HepG2 (cell line): ENCODE data around the gene OSBPL10.

Experiments
- ATF1 ChIP-seq: IDR thresholded peaks from 2 replicates; pipeline ENCODE4 v1.6.1; 2016; ENCODE audit warnings: mild to moderate bottlenecking, control low read depth
- HCFC1 ChIP-seq: fragments of 150-350 bp; IDR thresholded peaks from 2 replicates; pipeline ENCODE4 v1.6.1; 2014; ENCODE audit warnings: low read depth, low read length
- ZKSCAN8 ChIP-seq: IDR thresholded peaks from 2 replicates; pipeline ENCODE4 v1.6.1; 2016; ENCODE audit warnings: borderline replicate concordance, missing genetic modification reagents, missing compliant biosample characterization
- ZNF570 ChIP-seq: sonication (generic); formaldehyde crosslinking; IDR thresholded peaks from 2 replicates; pipeline ENCODE4 v1.4.0; 2020; ENCODE audit warnings: mild to moderate bottlenecking, missing genetic modification reagents, borderline replicate concordance

- TF ChIP-seq ZNF570 (CRISPR knock-in tag) (no peak), ZKSCAN8 (CRISPR knock-in tag) (no peak), HCFC1 (no peak), ATF1 (CRISPR knock-in tag) (no peak)
Measured at GRCh38 chr3:32022947-32023346, 41.9 kb upstream of the OSBPL10 start.
